D721Med (cell line): ENCODE results near the gene ISL2.

Experiments
- DNase-seq: peaks from one replicate; pipeline ENCODE4 v3.0.0; 2011; ENCODE audit warnings: low spot score; ENCODE audit not compliant: insufficient read length
- FAIRE-seq: peaks from 2 replicates; lab custom pipeline; 2011; peaks lifted over from hg19 to GRCh38; lab: Jason Lieb, UNC
- CTCF ChIP-seq: IDR thresholded peaks from 2 replicates; pipeline ENCODE4 v1.5.1; 2012; ENCODE audit warnings: mild to moderate bottlenecking, control low read depth; ENCODE audit not compliant: insufficient read depth; ENCODE audit errors: missing control alignments

The ISL2 gene

GRCh38 chr15:76320012-76320411, 16.6 kb upstream of the ISL2 start:
- no peak for TF ChIP-seq CTCF
- no peak for DNase-seq
- FAIRE-seq: no peak

- FAIRE-seq (no peak), DNase-seq (no peak)
- no peak for TF ChIP-seq CTCF
Observed at GRCh38 chr15:76321171-76321570, 15.4 kb upstream of the ISL2 start.

- DNase-seq (no peak), FAIRE-seq (no peak)
- no peak for TF ChIP-seq CTCF
Observed at GRCh38 chr15:76321602-76322001, 15.0 kb upstream of the ISL2 start.

- DNase-seq (no peak), FAIRE-seq (no peak)
- no peak for TF ChIP-seq CTCF
Observed at GRCh38 chr15:76324066-76324465, 12.5 kb upstream of the ISL2 start.

- DNase-seq (no peak), FAIRE-seq (no peak)
- TF ChIP-seq CTCF: no peak
Observed at GRCh38 chr15:76325704-76326103, 10.9 kb upstream of the ISL2 start.

- no peak for TF ChIP-seq CTCF
- FAIRE-seq (no peak), DNase-seq (no peak)
Observed at GRCh38 chr15:76327191-76328105, 9.1 kb upstream of the ISL2 start.

- TF ChIP-seq CTCF: no peak
- FAIRE-seq (peak; percentile 74), DNase-seq (peak; percentile 65)
Observed at GRCh38 chr15:76328106-76328696, 8.4 kb upstream of the ISL2 start.
